22Rv1 (cell line): ENCODE measurements around the gene ENKD1.

Source experiments
- H3K27ac ChIP-seq: fragments of 450-650 bp; 2 replicates; pipeline ENCODE4 v1.5.1; 2017
- CTCF ChIP-seq: fragments of 450-650 bp; IDR thresholded peaks from 2 replicates; pipeline ENCODE4 v1.5.1; 2017; ENCODE audit warnings: mild to moderate bottlenecking
- ZFX ChIP-seq: fragments of 450-650 bp; IDR thresholded peaks from 2 replicates; pipeline ENCODE4 v1.6.1; 2017; ENCODE audit warnings: antibody characterized with exemption, borderline replicate concordance

Gene ENKD1, protein sequence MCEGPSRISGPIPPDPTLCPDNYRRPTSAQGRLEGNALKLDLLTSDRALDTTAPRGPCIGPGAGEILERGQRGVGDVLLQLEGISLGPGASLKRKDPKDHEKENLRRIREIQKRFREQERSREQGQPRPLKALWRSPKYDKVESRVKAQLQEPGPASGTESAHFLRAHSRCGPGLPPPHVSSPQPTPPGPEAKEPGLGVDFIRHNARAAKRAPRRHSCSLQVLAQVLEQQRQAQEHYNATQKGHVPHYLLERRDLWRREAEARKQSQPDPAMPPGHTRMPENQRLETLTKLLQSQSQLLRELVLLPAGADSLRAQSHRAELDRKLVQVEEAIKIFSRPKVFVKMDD

GRCh38 chr16:67666559-67667452 is at the start of gene ENKD1, which contains the start of gene C16orf86:
Gene ENKD1 (minus strand): TSS chr16:67666750. CDS start chr16:67666442, 308 bp downstream.
Gene C16orf86 (plus strand): TSS chr16:67666814. CDS start chr16:67666971, 157 bp downstream.
- peak within 1 kb of the TSS; percentile 80 for H3K27ac ChIP-seq
- TF ChIP-seq ZFX (no peak), CTCF (no peak)

DNA sequence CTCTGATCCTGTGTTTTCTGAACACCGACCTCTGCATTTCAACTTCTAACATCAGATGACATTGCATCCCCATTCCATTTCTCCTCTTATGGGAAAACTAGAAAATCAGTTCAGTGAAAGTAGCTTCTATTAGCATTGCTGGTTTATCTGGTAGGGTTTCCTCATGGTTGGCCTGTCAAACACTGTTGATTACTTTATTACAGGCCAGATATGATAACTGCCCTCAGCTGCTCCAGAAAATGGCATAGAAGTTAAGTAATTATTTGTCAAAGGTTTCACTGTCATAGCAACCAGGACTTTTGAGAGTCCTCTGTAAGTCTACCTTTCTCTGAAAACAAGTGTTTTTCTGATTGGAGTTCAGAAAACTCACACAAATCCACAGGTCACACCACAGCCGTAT is 49.5 kb upstream of the ENKD1 start:
- H3K27ac ChIP-seq = no peak overlapping the region
- TF ChIP-seq CTCF = no peak
- TF ChIP-seq ZFX = no peak

DNA sequence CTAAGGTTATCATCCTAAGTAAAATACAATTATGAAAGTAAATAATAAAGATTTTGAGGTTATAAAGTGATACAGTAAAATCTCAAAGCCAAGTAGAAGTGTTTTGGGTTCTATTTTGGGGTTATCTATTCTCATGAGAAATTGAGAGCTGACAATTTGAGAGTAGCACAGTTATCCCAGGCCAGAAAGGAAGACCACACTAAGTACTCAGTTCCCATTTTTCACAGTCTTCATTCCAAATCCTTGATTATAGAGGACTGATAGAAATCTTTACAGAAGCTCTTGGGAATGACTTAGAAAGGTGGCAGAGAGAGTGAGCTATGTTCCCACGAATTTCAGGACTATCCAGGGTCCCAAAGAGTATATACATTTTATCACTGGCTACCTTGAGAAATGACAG is 48.0 kb upstream of the ENKD1 start:
- TF ChIP-seq ZFX = no peak
- no peak for TF ChIP-seq CTCF
- H3K27ac ChIP-seq = no peak overlapping the region

GRCh38 chr16:67713647-67714273 is 47.2 kb upstream of the ENKD1 start:
- H3K27ac ChIP-seq = no peak overlapping the region
- no peak for TF ChIP-seq ZFX
- no peak for TF ChIP-seq CTCF

- H3K27ac ChIP-seq = no peak overlapping the region
- TF ChIP-seq CTCF (no peak), ZFX (no peak)
Measured at GRCh38 chr16:67710607-67711006, 44.1 kb upstream of the ENKD1 start.

GRCh38 chr16:67709050-67709449 is 42.5 kb upstream of the ENKD1 start:
- H3K27ac ChIP-seq = no peak overlapping the region
- TF ChIP-seq ZFX = no peak
- no peak for TF ChIP-seq CTCF
